Right lobe of liver (tissue), 6 donors: ENCODE results near the gene ADGRL4. TPM values are rescaled to one million over a fixed set of nuclear protein-coding genes. Genes with fewer than 3 reads are reported as not detected.
"Not testable (repeated sequence)": the region's sequence is repeated elsewhere in the genome, so short reads cannot be mapped to it uniquely, and the experiment has no call there.

Experiments used
- ATAC-seq, 4 donors: fragments of 200-7000 bp; cut with Tn5 transposase; one replicate each; pipeline ENCODE4 v1.9.1; 2020; ENCODE audit warnings: mild to moderate bottlenecking in 4 of 4, moderate library complexity in 4 of 4
- DNase-seq, 3 donors: peaks; one replicate each; pipeline ENCODE4 v3.0.0-alpha.2; 2020
- H3K27ac ChIP-seq, 3 donors: fragments of 200-600 bp; one replicate each; pipeline ENCODE4 v1.8.0; 2022
- H3K27me3 ChIP-seq, 2 donors: fragments of 200-600 bp; one replicate each; pipeline ENCODE4 v1.8.0; 2022
- H3K36me3 ChIP-seq, 4 donors: fragments of 200-600 bp; sonication (generic) in 1 of 4; one replicate each; pipeline versions ENCODE4 v1.5.1 to v1.8.0; 2017 to 2022; ENCODE audit warnings: control low read depth in 1 of 4
- H3K4me1 ChIP-seq, 4 donors: fragments of 200-600 bp; sonication (generic) in 1 of 4; one replicate each; pipeline versions ENCODE4 v1.5.1 to v1.8.0; 2017 to 2022; ENCODE audit warnings: control low read depth in 1 of 4
- H3K4me3 ChIP-seq, 3 donors: fragments of 200-600 bp; one replicate each; pipeline ENCODE4 v1.8.0; 2022
- H3K9me3 ChIP-seq, 4 donors: fragments of 200-600 bp; sonication (generic) in 1 of 4; one replicate each; pipeline versions ENCODE4 v1.5.1 to v1.8.0; 2017 to 2022; ENCODE audit warnings: control low read depth in 1 of 4
- POLR2A ChIP-seq: fragments of 450-650 bp; IDR thresholded peaks from one replicate; pipeline ENCODE4 v1.6.1; 2017; ENCODE audit warnings: antibody characterized with exemption, mild to moderate bottlenecking
- WGBS: methylation state at CpG from one replicate; pipeline ENCODE4 v1.1.6; 2018; ENCODE audit warnings: low coverage, low lambda C conversion rate; ENCODE audit not compliant: insufficient coverage; ENCODE audit errors: missing lambda C conversion rate; 5-methylcytosine and 5-hydroxymethylcytosine counted together
- intact Hi-C, 2 donors: fragments of 100-400 bp; cut with DNase I; formaldehyde crosslinking; loops; one replicate each; pipeline versions ENCODE4 v1.11.2 to v1.14.1; 2022
- total RNA-seq, 6 experiments: library from RNA; depleted of rRNA in 2 of 6; stranded (reverse); fragments of >200 nt in 2 of 6; fragmentation: NEBNext Ultra II Directional in 3 of 6; extraction: Animal tissue kit (Norgen Biotek cat#: 25700) in 3 of 6; gene quantifications; one replicate each; pipeline versions ENCODE4 v1.1.0 to v1.2.4, GENCODE V29; 2016 to 2023
- TF ChIP-seq, protein P1 (sequence below), 4 donors: fragments of 200-600 bp in 3 of 4; fragments of 450-650 bp in 1 of 4; IDR thresholded peaks; one replicate each; pipeline versions ENCODE4 v1.5.1 to v1.8.0; 2016 to 2022; ENCODE audit warnings: antibody characterized with exemption in 4 of 4, mild to moderate bottlenecking in 2 of 4
- donor health status: DM: no; HTN: yes; CAD: no.
- donor health status: DM: no; HTN: no; CAD: no.
- donor health status: DM: no; HTN: no; CAD: no.
- donor health status: DM: no; HTN: yes; CAD: no.
- donor health status: DM: no; HTN: yes; CAD: no.

The ADGRL4 gene
- total RNA-seq, 6 experiments from 2014 or later = 3.0 to 14.9 (median 6.8) TPM

DNA sequence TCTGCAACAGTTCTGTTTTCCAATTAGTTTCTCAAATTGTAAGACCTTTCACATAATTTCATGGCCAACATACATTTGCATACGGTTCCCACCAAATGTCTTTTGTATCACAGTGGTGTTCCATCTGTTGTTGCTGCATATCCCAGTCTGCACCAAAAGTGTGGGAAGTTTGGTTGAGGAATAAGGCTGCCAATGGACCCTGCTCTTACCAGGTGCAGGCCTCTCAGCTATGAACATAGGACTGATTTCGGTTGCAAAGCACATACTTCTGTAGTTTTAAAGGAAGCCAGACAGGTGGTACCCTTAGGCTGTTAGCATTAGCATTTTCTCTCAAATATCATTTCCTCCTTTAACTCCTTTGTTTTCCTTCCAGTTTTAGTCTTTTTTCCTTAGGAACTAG lies 33.8 kb downstream of the ADGRL4 start:
- H3K36me3 ChIP-seq = no peaks in the 10 kb centered on the region
- no peak overlapping the region for H3K4me3 ChIP-seq
- ATAC-seq (no peak), DNase-seq (no peak)
- H3K4me1 ChIP-seq = no peaks in the 10 kb centered on the region
- H3K9me3 ChIP-seq = no peaks in the 10 kb centered on the region
- 46% methylated on average over 2 of the region's 2 CpGs for WGBS
- H3K27me3 ChIP-seq = no peaks in the 10 kb centered on the region
- intact Hi-C loops = no loop called here
- TF ChIP-seq, protein P1, sequence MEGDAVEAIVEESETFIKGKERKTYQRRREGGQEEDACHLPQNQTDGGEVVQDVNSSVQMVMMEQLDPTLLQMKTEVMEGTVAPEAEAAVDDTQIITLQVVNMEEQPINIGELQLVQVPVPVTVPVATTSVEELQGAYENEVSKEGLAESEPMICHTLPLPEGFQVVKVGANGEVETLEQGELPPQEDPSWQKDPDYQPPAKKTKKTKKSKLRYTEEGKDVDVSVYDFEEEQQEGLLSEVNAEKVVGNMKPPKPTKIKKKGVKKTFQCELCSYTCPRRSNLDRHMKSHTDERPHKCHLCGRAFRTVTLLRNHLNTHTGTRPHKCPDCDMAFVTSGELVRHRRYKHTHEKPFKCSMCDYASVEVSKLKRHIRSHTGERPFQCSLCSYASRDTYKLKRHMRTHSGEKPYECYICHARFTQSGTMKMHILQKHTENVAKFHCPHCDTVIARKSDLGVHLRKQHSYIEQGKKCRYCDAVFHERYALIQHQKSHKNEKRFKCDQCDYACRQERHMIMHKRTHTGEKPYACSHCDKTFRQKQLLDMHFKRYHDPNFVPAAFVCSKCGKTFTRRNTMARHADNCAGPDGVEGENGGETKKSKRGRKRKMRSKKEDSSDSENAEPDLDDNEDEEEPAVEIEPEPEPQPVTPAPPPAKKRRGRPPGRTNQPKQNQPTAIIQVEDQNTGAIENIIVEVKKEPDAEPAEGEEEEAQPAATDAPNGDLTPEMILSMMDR (IDR thresholded peaks at IDR 0.05) = no peak
- no peak for TF ChIP-seq POLR2A
- H3K27ac ChIP-seq = no peak overlapping the region

DNA sequence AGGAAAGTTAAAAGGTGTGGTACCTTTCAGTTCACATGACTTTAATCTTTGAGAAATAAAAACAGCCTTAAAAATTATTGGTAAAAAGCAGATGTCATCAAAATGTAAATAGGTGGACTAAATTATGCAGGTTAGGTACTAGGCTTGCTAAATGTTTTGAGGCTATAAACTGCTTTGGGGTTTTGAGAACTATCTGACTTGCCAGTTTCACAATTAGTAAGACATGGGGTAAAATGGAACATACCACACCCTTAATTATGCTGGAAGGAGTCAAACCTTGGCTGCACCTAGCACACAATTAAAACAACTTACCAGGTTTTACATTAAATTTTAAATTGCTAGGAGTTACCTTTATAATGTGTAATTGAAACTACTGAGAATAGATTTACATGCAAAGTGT lies 39.4 kb downstream of the ADGRL4 start:
- ATAC-seq, intact Hi-C loops, H3K4me1 ChIP-seq, H3K9me3 ChIP-seq, H3K4me3 ChIP-seq, H3K36me3 ChIP-seq, H3K27me3 ChIP-seq, DNase-seq, H3K27ac ChIP-seq: not testable (repeated sequence)

DNA sequence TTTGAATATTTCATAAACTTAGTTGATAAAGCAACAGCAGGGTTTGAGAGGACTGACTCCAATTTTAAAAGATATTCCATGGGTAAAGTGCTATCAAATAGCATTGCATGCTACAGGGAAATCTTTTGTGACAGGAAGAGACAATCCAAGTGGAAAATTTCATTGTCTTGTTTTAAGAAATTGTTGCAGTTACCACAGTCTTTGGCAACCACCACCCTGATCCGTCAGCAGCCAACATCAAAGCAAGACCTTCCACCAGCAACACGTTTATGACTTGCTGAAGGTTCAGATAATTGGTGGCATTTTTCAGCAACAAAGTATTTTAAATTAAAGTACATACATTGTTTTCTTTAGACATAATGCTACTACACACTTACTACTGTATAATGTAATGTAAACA lies 47.8 kb downstream of the ADGRL4 start:
- Histone ChIP-seq H3K36me3 (no peaks in the 10 kb centered on the region), H3K4me1 (no peaks in the 10 kb centered on the region), H3K9me3 (no peaks in the 10 kb centered on the region), H3K4me3 (no peak overlapping the region), H3K27ac (no peak overlapping the region), H3K27me3 (no peaks in the 10 kb centered on the region)
- whole genome bisulfite sequencing = 15% methylated on average over 2 of the region's 2 CpGs
- DNase-seq (no peak), ATAC-seq (no peak)
- TF ChIP-seq POLR2A = no peak
- TF ChIP-seq, protein P1 (IDR thresholded peaks at IDR 0.05) = no peak
- intact Hi-C loops = no loop called here

DNA sequence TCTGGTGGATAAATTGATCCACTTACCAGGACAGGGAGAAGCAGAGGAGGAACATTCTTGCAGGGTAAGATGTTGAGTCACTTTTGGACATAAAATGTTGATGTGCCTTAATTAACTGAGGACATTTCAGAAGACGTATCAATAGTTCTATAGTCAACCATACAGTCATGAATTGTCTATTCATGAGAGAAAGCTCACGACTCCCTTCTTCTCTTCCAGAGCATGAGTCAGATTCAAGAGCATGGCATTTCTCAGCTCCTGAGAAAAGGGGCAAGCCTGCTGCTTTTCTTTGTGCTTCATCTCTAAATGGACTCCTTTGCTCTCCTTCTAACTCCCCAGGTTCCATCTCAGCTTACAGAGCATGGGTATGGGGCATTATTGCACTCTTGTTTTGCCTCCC lies 55.7 kb downstream of the ADGRL4 start:
- ATAC-seq = no peak
- DNase-seq = no peak
- 42% methylated on average over 2 of the region's 2 CpGs for WGBS
- intact Hi-C loops = no loop called here
- no peaks in the 10 kb centered on the region for H3K4me1 ChIP-seq
- TF ChIP-seq, protein P1 (IDR thresholded peaks at IDR 0.05) = no peak
- TF ChIP-seq POLR2A = no peak
- no peaks in the 10 kb centered on the region for H3K36me3 ChIP-seq
- no peaks in the 10 kb centered on the region for H3K27me3 ChIP-seq
- H3K9me3 ChIP-seq = no peaks in the 10 kb centered on the region
- no peak overlapping the region for H3K4me3 ChIP-seq
- no peak overlapping the region for H3K27ac ChIP-seq

DNA sequence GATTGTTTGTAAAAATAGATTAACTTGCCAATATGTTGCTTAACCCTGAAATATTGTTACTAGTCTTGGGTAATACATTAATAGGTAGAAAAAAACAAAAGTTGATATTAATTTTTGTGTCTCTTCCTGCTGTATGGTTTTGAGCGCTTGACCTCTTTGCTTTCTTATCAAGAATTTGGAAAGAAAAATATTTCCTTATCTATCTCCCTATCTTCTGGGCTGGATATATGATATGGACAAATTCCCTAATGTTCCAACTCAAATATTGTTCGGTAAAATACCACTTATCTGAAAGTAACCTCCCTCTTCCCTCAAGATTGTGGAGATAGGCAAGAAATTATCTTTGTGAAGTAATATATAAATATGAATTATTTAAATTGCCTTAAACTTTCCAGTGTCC lies 57.3 kb downstream of the ADGRL4 start:
- H3K4me1 ChIP-seq = no peaks in the 10 kb centered on the region
- H3K36me3 ChIP-seq = no peaks in the 10 kb centered on the region
- H3K27ac ChIP-seq = no peak overlapping the region
- intact Hi-C loops = no loop called here
- ATAC-seq (no peak), DNase-seq (no peak)
- no peaks in the 10 kb centered on the region for H3K9me3 ChIP-seq
- no peaks in the 10 kb centered on the region for H3K27me3 ChIP-seq
- 74% methylated on average over 2 of the region's 2 CpGs for WGBS
- no peak overlapping the region for H3K4me3 ChIP-seq
- TF ChIP-seq, protein P1 (IDR thresholded peaks at IDR 0.05) = no peak
- no peak for TF ChIP-seq POLR2A
